ENCODE results near the gene ZKSCAN3. TPM values are rescaled to one million over a fixed set of nuclear protein-coding genes. Genes with fewer than 3 reads are reported as not detected.

Gene ZKSCAN3
- total and polyA plus RNA-seq, 12 donors = 1.0 to 6.8 (median 4.8) TPM

DNA sequence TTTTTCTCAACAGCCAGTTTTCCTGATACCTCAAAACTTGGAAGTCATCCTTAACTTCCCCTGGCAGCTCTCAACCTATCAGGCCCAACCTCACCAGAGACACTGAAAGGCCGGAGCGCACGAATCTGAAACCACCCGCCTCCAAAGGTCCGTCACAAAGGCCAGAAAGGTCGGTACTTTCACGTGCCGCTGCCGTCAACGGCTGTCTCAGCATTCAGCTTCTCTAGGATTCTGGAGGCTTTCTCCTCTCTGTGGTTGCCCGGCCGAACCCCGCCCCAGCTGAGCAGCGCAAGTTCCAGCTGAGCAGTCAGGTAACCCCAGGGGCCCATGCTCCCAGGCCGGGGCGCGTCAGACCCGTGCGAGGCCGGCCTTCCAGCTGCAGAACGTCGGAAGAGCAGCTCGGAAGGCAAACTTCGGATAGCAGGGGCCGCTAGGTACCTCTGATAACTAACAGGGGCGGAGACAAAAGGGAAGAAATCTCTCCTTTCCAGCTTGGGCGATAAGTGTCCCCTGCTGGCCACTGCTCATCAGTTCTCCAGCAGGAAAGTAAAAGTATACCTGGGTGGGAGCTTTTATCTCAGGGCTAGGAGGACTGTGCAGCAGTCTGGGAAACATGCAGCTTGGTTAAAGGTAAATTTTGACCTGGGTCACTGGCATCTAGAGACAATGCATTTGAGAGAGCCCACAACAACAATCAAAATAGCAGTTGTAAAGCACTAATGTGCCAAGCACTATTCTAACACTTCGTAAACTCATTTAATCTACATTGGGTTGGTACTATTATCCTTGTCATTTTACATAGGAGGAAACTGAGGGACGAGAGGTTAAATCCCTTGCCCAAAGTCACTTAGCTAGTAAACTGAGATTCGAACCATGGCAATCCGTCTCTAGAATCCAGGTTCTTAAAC is 33.7 kb downstream of the ZKSCAN3 start:
- WGBS, 2 donors = 14 to 16% methylated on average over 31 of the region's 31 CpGs
- DNase-seq = peak; percentile 82 to 88
- Histone ChIP-seq H3K27me3 (no peaks in the 10 kb centered on the region), H3K4me3 (peak overlapping the region; percentile 34 to 61 (median 58)), H3K9me3 (peaks cover 0 to 11% (median 5%) of the 10 kb centered on the region in 11 donors), H3K4me1 (peaks cover 0 to 19% (median 12%) of the 10 kb centered on the region in 9 donors), H3K36me3 (peaks cover 0 to 69% (median 18%) of the 10 kb centered on the region in 9 donors), H3K27ac (peak overlapping the region in 9 of 10 donors; percentile 50 to 84 (median 70))
- ATAC-seq = peak; percentile 95 to 99 (median 98)
- intact Hi-C loops (cut with DNase I) = no loop called here
- TF ChIP-seq, protein P1, sequence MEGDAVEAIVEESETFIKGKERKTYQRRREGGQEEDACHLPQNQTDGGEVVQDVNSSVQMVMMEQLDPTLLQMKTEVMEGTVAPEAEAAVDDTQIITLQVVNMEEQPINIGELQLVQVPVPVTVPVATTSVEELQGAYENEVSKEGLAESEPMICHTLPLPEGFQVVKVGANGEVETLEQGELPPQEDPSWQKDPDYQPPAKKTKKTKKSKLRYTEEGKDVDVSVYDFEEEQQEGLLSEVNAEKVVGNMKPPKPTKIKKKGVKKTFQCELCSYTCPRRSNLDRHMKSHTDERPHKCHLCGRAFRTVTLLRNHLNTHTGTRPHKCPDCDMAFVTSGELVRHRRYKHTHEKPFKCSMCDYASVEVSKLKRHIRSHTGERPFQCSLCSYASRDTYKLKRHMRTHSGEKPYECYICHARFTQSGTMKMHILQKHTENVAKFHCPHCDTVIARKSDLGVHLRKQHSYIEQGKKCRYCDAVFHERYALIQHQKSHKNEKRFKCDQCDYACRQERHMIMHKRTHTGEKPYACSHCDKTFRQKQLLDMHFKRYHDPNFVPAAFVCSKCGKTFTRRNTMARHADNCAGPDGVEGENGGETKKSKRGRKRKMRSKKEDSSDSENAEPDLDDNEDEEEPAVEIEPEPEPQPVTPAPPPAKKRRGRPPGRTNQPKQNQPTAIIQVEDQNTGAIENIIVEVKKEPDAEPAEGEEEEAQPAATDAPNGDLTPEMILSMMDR (IDR thresholded peaks at IDR 0.05) = peak in 8 of 9 donors; percentile 19 to 54 (median 39)

DNA sequence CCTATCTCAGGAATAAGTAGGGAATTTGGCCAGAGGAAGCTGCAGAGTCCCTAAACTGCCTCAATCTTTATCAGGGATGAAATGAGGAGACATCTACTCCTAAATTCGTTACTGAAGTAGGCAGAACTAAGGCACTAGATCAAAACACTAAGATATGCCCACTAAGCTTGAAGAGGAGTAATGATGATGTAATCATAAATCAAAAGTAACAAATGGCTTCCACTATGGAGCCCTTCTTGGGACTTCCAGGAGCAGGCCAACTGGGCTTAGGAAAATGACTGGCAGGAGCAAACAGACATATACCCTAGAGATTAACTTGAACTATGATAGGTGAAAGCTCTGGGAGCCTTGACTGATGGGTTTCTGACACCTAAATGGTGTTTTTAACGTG is 34.4 kb downstream of the ZKSCAN3 start:
- 72 to 73% methylated on average over 2 of the region's 2 CpGs for WGBS, 2 donors
- peaks cover 0 to 75% (median 17%) of the 10 kb centered on the region in 9 donors for H3K36me3 ChIP-seq
- H3K27ac ChIP-seq = peak overlapping the region in 5 of 10 donors; percentile 57 to 84 (median 72)
- DNase-seq (no peak), ATAC-seq (no peak)
- no peak overlapping the region for H3K4me3 ChIP-seq
- peaks cover 0 to 19% (median 12%) of the 10 kb centered on the region in 9 donors for H3K4me1 ChIP-seq
- no peaks in the 10 kb centered on the region for H3K27me3 ChIP-seq
- peaks cover 0 to 5% (median 0%) of the 10 kb centered on the region in 11 donors for H3K9me3 ChIP-seq
- intact Hi-C loops (cut with DNase I) = no loop called here
- TF ChIP-seq, protein P1 (IDR thresholded peaks at IDR 0.05) = no peak

DNA sequence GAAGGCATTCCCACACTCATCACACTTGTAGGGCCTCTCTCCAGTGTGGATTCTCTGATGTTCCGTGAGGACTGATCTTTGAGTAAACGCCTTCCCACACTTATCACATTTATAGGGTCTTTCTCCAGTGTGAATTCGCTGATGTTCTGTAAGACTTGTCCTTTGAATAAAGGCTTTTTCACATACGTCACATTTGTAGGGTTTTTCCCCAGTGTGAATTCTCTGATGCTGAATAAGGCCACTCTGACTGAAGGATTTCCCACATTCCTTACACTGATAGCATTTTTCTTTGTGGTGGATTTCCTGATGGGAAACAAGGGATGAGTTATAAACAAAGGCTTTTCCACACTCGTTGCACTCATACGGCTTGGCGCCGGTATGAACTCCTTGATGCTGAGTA is 40.9 kb downstream of the ZKSCAN3 start:
- Histone ChIP-seq H3K9me3 (no peaks in the 10 kb centered on the region), H3K36me3 (peaks cover 0 to 91% (median 25%) of the 10 kb centered on the region in 9 donors), H3K27me3 (no peaks in the 10 kb centered on the region), H3K4me1 (peaks cover 0 to 9% (median 4%) of the 10 kb centered on the region in 9 donors), H3K4me3 (no peak overlapping the region), H3K27ac (no peak overlapping the region)
- DNase-seq = no peak
- 93 to 94% methylated on average over 8 of the region's 8 CpGs for WGBS, 2 donors
- intact Hi-C loops (cut with DNase I) = loop anchor here in 1 of 10 donors (10.0 kb wide), 1 partner anchor 294 kb away; no protein-coding TSS in a partner anchor
- TF ChIP-seq, protein P1 (IDR thresholded peaks at IDR 0.05) = no peak
- no peak for ATAC-seq

DNA sequence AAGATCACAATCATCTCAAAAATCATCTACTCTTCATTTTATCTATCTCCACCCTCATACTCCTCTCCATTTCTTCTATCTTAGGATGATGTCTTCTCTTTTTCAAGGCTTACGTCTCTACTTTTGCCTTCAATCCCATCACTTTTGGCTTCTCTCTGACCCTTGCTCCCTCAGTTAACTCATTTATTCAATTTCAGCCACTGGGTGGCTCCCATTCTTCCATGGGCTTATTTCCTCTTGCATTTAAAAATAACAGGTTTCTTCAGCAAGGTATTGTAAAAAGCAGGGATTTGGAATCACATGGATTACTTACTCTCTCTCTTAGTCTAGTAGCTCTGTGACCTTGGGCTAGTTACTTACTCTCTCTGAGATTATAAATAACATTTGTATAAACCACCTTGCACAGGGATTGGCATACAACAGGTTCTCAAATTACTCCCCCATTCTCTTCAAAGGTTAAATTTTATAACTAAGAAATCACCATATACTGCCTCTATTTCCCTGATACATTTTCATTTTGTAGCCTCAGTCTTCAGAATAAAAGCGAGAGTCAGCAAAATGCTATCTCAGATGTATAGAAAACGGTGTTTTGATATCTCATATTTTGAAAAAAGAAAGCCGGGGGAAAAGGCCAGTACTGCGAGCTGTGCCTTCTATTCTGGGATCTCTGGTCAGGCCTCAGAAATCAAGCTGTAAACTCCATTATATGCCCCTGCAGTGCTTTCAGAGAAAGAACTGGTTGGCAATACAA is 44.3 kb downstream of the ZKSCAN3 start:
- Histone ChIP-seq H3K9me3 (no peaks in the 10 kb centered on the region), H3K4me3 (no peak overlapping the region), H3K27me3 (no peaks in the 10 kb centered on the region), H3K4me1 (peaks cover 3 to 33% (median 14%) of the 10 kb centered on the region in 9 donors), H3K36me3 (peaks cover 0 to 82% (median 22%) of the 10 kb centered on the region in 9 donors), H3K27ac (no peak overlapping the region)
- no peak for DNase-seq
- WGBS, 2 donors = 75 to 87% methylated on average over 5 of the region's 5 CpGs
- ATAC-seq = no peak
- intact Hi-C loops (cut with DNase I) = loop anchor here in 1 of 10 donors (10.0 kb wide), 1 partner anchor 291 kb away; no protein-coding TSS in a partner anchor
- TF ChIP-seq, protein P1 (IDR thresholded peaks at IDR 0.05) = peak in 3 of 9 donors; percentile 10 to 28 (median 17)
